Activated CD4-positive, alpha-beta T cell treated with anti-CD3 and anti-CD28 coated beads, Interleukin-2, amount 50 U/mL, for 24 hours (primary cell): ENCODE data around the gene CKS2.
"Not testable (repeated sequence)": the region's sequence is repeated elsewhere in the genome, so short reads cannot be mapped to it uniquely, and the experiment has no call there.

Source experiments
- DNase-seq, 2 donors: peaks; one replicate each; pipeline ENCODE4 v3.0.0-alpha.2; 2020; ENCODE audit warnings: low read depth in 1 of 2, low spot score in 1 of 2

The CKS2 gene

GRCh38 chr9:89310475-89311345 lies at the start of gene CKS2:
Gene CKS2, plus strand, starts transcription at chr9:89311195. Its CDS starts 98 bp downstream, at chr9:89311293.
- DNase-seq: peak; percentile 98 to 100

GRCh38 chr9:89273528-89274279 lies 37.3 kb upstream of the CKS2 start:
- no peak for DNase-seq

GRCh38 chr9:89274838-89275237 lies 36.2 kb upstream of the CKS2 start:
- no peak for DNase-seq

GRCh38 chr9:89276040-89276439 lies 35.0 kb upstream of the CKS2 start:
- DNase-seq: not testable (repeated sequence)

GRCh38 chr9:89277043-89277442 lies 34.0 kb upstream of the CKS2 start:
- no peak for DNase-seq

GRCh38 chr9:89277454-89277853 lies 33.5 kb upstream of the CKS2 start:
- no peak for DNase-seq

- no peak for DNase-seq
Measured at GRCh38 chr9:89278551-89278950, 32.4 kb upstream of the CKS2 start.

GRCh38 chr9:89278997-89279739 lies 31.8 kb upstream of the CKS2 start:
- peak in 1 of 2 donors; percentile 19 for DNase-seq

- no peak for DNase-seq
Measured at GRCh38 chr9:89281106-89281505, 29.9 kb upstream of the CKS2 start.

- DNase-seq: not testable (repeated sequence)
Measured at GRCh38 chr9:89282248-89282968, 28.6 kb upstream of the CKS2 start.

GRCh38 chr9:89284076-89284475 lies 26.9 kb upstream of the CKS2 start:
- no peak for DNase-seq

- no peak for DNase-seq
Measured at GRCh38 chr9:89291741-89292140, 19.3 kb upstream of the CKS2 start.

GRCh38 chr9:89293014-89293413 lies 18.0 kb upstream of the CKS2 start:
- no peak for DNase-seq

- no peak for DNase-seq
Measured at GRCh38 chr9:89295400-89295799, 15.6 kb upstream of the CKS2 start.

- DNase-seq: not testable (repeated sequence)
Measured at GRCh38 chr9:89301996-89302395, 9.0 kb upstream of the CKS2 start.

- DNase-seq: no peak
Measured at GRCh38 chr9:89304020-89304833, 6.8 kb upstream of the CKS2 start.

- DNase-seq: no peak
Measured at GRCh38 chr9:89304834-89305188, 6.2 kb upstream of the CKS2 start.

- DNase-seq: no peak
Measured at GRCh38 chr9:89305868-89306267, 5.1 kb upstream of the CKS2 start.

GRCh38 chr9:89309166-89309565 lies 1.8 kb upstream of the CKS2 start:
- DNase-seq: no peak
